PC-9 (cell line): ENCODE data around the gene KLK6.

Experiments used
- CTCF ChIP-seq: fragments of 200-600 bp; sonication (generic); conservative IDR thresholded peaks from 2 replicates; pipeline ENCODE4 v1.6.1; 2017; ENCODE audit warnings: mixed run types, antibody characterized with exemption, mild to moderate bottlenecking, moderate library complexity
- EZH2 ChIP-seq: fragments of 200-600 bp; sonication (generic); IDR thresholded peaks from 2 replicates; pipeline ENCODE4 v1.8.0; 2017; ENCODE audit warnings: antibody characterized with exemption, low read depth

- no peak for TF ChIP-seq CTCF
- no peak for TF ChIP-seq EZH2
Measured at GRCh38 chr19:50981587-50982146, 12.3 kb upstream of the KLK6 start.
